ENCODE data around the gene DARS2.

DARS2 gene

GRCh38 chr1:173900427-173900826, 76.0 kb downstream of the DARS2 start:
- no peak overlapping the region for H3K9ac ChIP-seq (ENCODE audit: low read depth, low read length, poor library complexity, severe bottlenecking)
- no peaks in the 10 kb centered on the region for H3K36me3 ChIP-seq (ENCODE audit: insufficient read depth, low read length)
- no peaks in the 10 kb centered on the region for H3K9me2 ChIP-seq (replicated peaks; ENCODE audit: low read depth, low read length)
- H3F3A ChIP-seq (ENCODE audit: low read depth), result no peaks in the 10 kb centered on the region
- TF ChIP-seq, protein P1, sequence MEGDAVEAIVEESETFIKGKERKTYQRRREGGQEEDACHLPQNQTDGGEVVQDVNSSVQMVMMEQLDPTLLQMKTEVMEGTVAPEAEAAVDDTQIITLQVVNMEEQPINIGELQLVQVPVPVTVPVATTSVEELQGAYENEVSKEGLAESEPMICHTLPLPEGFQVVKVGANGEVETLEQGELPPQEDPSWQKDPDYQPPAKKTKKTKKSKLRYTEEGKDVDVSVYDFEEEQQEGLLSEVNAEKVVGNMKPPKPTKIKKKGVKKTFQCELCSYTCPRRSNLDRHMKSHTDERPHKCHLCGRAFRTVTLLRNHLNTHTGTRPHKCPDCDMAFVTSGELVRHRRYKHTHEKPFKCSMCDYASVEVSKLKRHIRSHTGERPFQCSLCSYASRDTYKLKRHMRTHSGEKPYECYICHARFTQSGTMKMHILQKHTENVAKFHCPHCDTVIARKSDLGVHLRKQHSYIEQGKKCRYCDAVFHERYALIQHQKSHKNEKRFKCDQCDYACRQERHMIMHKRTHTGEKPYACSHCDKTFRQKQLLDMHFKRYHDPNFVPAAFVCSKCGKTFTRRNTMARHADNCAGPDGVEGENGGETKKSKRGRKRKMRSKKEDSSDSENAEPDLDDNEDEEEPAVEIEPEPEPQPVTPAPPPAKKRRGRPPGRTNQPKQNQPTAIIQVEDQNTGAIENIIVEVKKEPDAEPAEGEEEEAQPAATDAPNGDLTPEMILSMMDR (conservative IDR thresholded peaks at IDR 0.05; ENCODE audit: low read length), result no peak
- TF ChIP-seq EZH2phosphoT487 (IDR thresholded peaks at IDR 0.05; ENCODE audit: borderline replicate concordance), result no peak
- no peaks in the 10 kb centered on the region for H4K20me1 ChIP-seq (ENCODE audit: insufficient read depth, low read length, poor library complexity, severe bottlenecking)
- H3K9me3 ChIP-seq (ENCODE audit: insufficient read depth, low read depth, low read length), result no peaks in the 10 kb centered on the region
- no peak overlapping the region for H3K4me2 ChIP-seq (ENCODE audit: low read depth, low read length, poor library complexity, severe bottlenecking)
- peaks cover 4% of the 10 kb centered on the region for H3K4me1 ChIP-seq (ENCODE audit: insufficient read depth, low read length, poor library complexity, severe bottlenecking)
- H2AFZ ChIP-seq (ENCODE audit: low read length), result no peak overlapping the region
- H3K79me2 ChIP-seq (ENCODE audit: insufficient read depth, low read length), result no peaks in the 10 kb centered on the region
- H3K27me3 ChIP-seq (ENCODE audit: insufficient read depth, low read length, poor library complexity, severe bottlenecking), result no peaks in the 10 kb centered on the region
- H3K4me3 ChIP-seq (ENCODE audit: low read length, poor library complexity, severe bottlenecking), result no peak overlapping the region

- no peaks in the 10 kb centered on the region for H3K9me3 ChIP-seq (ENCODE audit: insufficient read depth, low read depth, low read length)
Observed at GRCh38 chr1:173900992-173901391, 76.5 kb downstream of the DARS2 start.

GRCh38 chr1:173903827-173904531, 79.5 kb downstream of the DARS2 start:
- TF ChIP-seq EZH2phosphoT487 (IDR thresholded peaks at IDR 0.05; ENCODE audit: borderline replicate concordance), result no peak
- TF ChIP-seq, protein P1 (conservative IDR thresholded peaks at IDR 0.05; ENCODE audit: low read length), result no peak
- no peak overlapping the region for H3K4me3 ChIP-seq (ENCODE audit: low read length, poor library complexity, severe bottlenecking)
- H3K9ac ChIP-seq (ENCODE audit: low read depth, low read length, poor library complexity, severe bottlenecking), result no peak overlapping the region
- H3K4me1 ChIP-seq (ENCODE audit: insufficient read depth, low read length, poor library complexity, severe bottlenecking), result peaks cover 4% of the 10 kb centered on the region
- no peaks in the 10 kb centered on the region for H3K9me3 ChIP-seq (ENCODE audit: insufficient read depth, low read depth, low read length)
- no peaks in the 10 kb centered on the region for H4K20me1 ChIP-seq (ENCODE audit: insufficient read depth, low read length, poor library complexity, severe bottlenecking)
- no peak overlapping the region for H2AFZ ChIP-seq (ENCODE audit: low read length)
- H3K79me2 ChIP-seq (ENCODE audit: insufficient read depth, low read length), result no peaks in the 10 kb centered on the region
- H3F3A ChIP-seq (ENCODE audit: low read depth), result no peaks in the 10 kb centered on the region
- no peaks in the 10 kb centered on the region for H3K9me2 ChIP-seq (replicated peaks; ENCODE audit: low read depth, low read length)
- H3K36me3 ChIP-seq (ENCODE audit: insufficient read depth, low read length), result no peaks in the 10 kb centered on the region
- H3K27me3 ChIP-seq (ENCODE audit: insufficient read depth, low read length, poor library complexity, severe bottlenecking), result no peaks in the 10 kb centered on the region
- H3K4me2 ChIP-seq (ENCODE audit: low read depth, low read length, poor library complexity, severe bottlenecking), result no peak overlapping the region

More at GRCh38 chr1:173900992-173901391, 76.5 kb downstream of the DARS2 start:
- Histone ChIP-seq H3F3A (ENCODE audit: low read depth) (no peaks in the 10 kb centered on the region), H2AFZ (ENCODE audit: low read length) (no peak overlapping the region), H3K4me3 (ENCODE audit: low read length, poor library complexity, severe bottlenecking) (no peak overlapping the region), H3K79me2 (ENCODE audit: insufficient read depth, low read length) (no peaks in the 10 kb centered on the region), H3K9ac (ENCODE audit: low read depth, low read length, poor library complexity, severe bottlenecking) (no peak overlapping the region), H4K20me1 (ENCODE audit: insufficient read depth, low read length, poor library complexity, severe bottlenecking) (no peaks in the 10 kb centered on the region), H3K36me3 (ENCODE audit: insufficient read depth, low read length) (no peaks in the 10 kb centered on the region), H3K27me3 (ENCODE audit: insufficient read depth, low read length, poor library complexity, severe bottlenecking) (no peaks in the 10 kb centered on the region), H3K4me1 (ENCODE audit: insufficient read depth, low read length, poor library complexity, severe bottlenecking) (peaks cover 4% of the 10 kb centered on the region), H3K9me2 (replicated peaks; ENCODE audit: low read depth, low read length) (no peaks in the 10 kb centered on the region), H3K4me2 (ENCODE audit: low read depth, low read length, poor library complexity, severe bottlenecking) (no peak overlapping the region)
- TF ChIP-seq, protein P1 (conservative IDR thresholded peaks at IDR 0.05; ENCODE audit: low read length), result no peak
- no peak for TF ChIP-seq EZH2phosphoT487 (IDR thresholded peaks at IDR 0.05; ENCODE audit: borderline replicate concordance)

Measured in Loucy (cell line).